DOHH2 (cell line): ENCODE data around the gene RRAS2.

Experiments
- H3F3A ChIP-seq: fragments of 200-600 bp; sonication (generic), shearing (Covaris generic); 2 replicates; pipeline ENCODE4 v1.6.0; 2016; ENCODE audit warnings: antibody characterized with exemption, mild to moderate bottlenecking; ENCODE audit not compliant: control insufficient read depth, insufficient read depth
- H3K27ac ChIP-seq: fragments of 200-600 bp; sonication (generic); 2 replicates; pipeline ENCODE4 v1.5.1; 2014; ENCODE audit warnings: low read depth, mild to moderate bottlenecking, low read length, moderate library complexity
- H3K27me3 ChIP-seq: fragments of 200-600 bp; sonication (generic); 2 replicates; pipeline ENCODE4 v1.6.1; 2014; ENCODE audit warnings: mild to moderate bottlenecking, low read length, mixed read lengths; ENCODE audit not compliant: control insufficient read depth
- H3K36me3 ChIP-seq: fragments of 200-600 bp; sonication (generic); 2 replicates; pipeline ENCODE4 v1.6.1; 2014; ENCODE audit warnings: mild to moderate bottlenecking, low read length, moderate library complexity, mixed read lengths; ENCODE audit not compliant: control insufficient read depth
- H3K4me1 ChIP-seq: fragments of 200-600 bp; sonication (generic); 2 replicates; pipeline ENCODE4 v1.6.1; 2014; ENCODE audit warnings: mild to moderate bottlenecking, low read length, mixed read lengths; ENCODE audit not compliant: control insufficient read depth
- H3K4me2 ChIP-seq: fragments of 200-600 bp; sonication (generic); 2 replicates; pipeline ENCODE4 v1.6.0; 2014; ENCODE audit warnings: mild to moderate bottlenecking, low read length, moderate library complexity
- H3K4me3 ChIP-seq: fragments of 200-600 bp; sonication (generic); 2 replicates; pipeline ENCODE4 v1.5.1; 2014; ENCODE audit warnings: mild to moderate bottlenecking, low read length, mixed read lengths
- H3K79me2 ChIP-seq: fragments of 200-600 bp; sonication (generic); 2 replicates; pipeline ENCODE4 v1.6.1; 2014; ENCODE audit warnings: mild to moderate bottlenecking, low read length, mixed read lengths; ENCODE audit not compliant: control insufficient read depth
- H3K9me2 ChIP-seq: fragments of 200-600 bp; sonication (generic); replicated peaks from 2 replicates; pipeline ENCODE4 v1.6.1; 2014; ENCODE audit warnings: mild to moderate bottlenecking, low read length, mixed read lengths; ENCODE audit not compliant: control insufficient read depth
- H3K9me3 ChIP-seq: fragments of 200-600 bp; sonication (generic); 2 replicates; pipeline ENCODE4 v1.6.1; 2014; ENCODE audit warnings: antibody characterized with exemption, low read length, mixed read lengths; ENCODE audit not compliant: control insufficient read depth, insufficient read depth
- H4K20me1 ChIP-seq: fragments of 200-600 bp; sonication (generic); 2 replicates; pipeline ENCODE4 v1.6.0; 2014; ENCODE audit warnings: low read depth, mild to moderate bottlenecking, antibody characterized with exemption, low read length, moderate library complexity; ENCODE audit not compliant: control insufficient read depth, insufficient read depth
- CTCF ChIP-seq: fragments of 200-600 bp; sonication (generic); IDR thresholded peaks from one replicate; pipeline ENCODE4 v1.5.1; 2014; ENCODE audit warnings: antibody characterized with exemption, mild to moderate bottlenecking, low read depth, low read length; ENCODE audit not compliant: poor library complexity, severe bottlenecking
- EZH2phosphoT487 ChIP-seq: fragments of 200-600 bp; sonication (generic); IDR thresholded peaks from 2 replicates; pipeline ENCODE4 v1.6.1; 2017; ENCODE audit warnings: borderline replicate concordance, mild to moderate bottlenecking, antibody characterized with exemption, low read length, moderate library complexity, mixed read lengths

Gene RRAS2

DNA sequence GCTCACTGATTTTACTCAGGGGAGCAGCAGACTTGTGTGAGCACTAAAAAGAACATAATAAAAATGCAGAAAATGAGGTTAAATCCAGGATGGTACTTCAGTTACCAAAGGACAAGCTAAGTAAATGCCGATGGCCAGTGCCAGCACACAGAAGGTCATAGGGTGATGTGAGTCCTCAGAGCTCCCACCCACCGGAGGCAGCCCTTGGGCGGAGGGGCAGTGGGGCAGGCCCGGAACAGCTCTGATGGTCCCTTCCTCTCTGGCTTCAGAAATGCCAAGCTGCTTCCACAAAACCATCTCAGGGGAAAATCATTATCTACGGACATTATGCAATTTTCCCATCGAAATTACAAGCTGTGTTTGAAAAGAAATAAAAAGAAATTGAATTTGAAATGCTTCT, 124.5 kb downstream of the RRAS2 start:
- no peak for TF ChIP-seq CTCF
- TF ChIP-seq EZH2phosphoT487, result no peak

GRCh38 chr11:14232652-14233051, 126.3 kb downstream of the RRAS2 start:
- H3K27me3 ChIP-seq, result peaks cover 4% of the 10 kb centered on the region; the same call in 1 of the 2 replicates
- no peak overlapping the region for H3K4me2 ChIP-seq
- H3K27ac ChIP-seq, result no peak overlapping the region
- H3K79me2 ChIP-seq, result no peaks in the 10 kb centered on the region
- peaks cover 6% of the 10 kb centered on the region for H3K4me1 ChIP-seq
- H3K9me3 ChIP-seq, result no peaks in the 10 kb centered on the region
- no peaks in the 10 kb centered on the region for H3F3A ChIP-seq
- H3K36me3 ChIP-seq, result no peaks in the 10 kb centered on the region
- H4K20me1 ChIP-seq, result no peaks in the 10 kb centered on the region
- TF ChIP-seq CTCF (peak; percentile 39), EZH2phosphoT487 (no peak)
- H3K9me2 ChIP-seq, result no peaks in the 10 kb centered on the region
- no peak overlapping the region for H3K4me3 ChIP-seq

More for the DNA sequence above, 124.5 kb downstream of the RRAS2 start:
- no peaks in the 10 kb centered on the region for H3F3A ChIP-seq
- H3K27me3 ChIP-seq, result peaks cover 7% of the 10 kb centered on the region; the same call in 1 of the 2 replicates
- H3K4me3 ChIP-seq, result no peak overlapping the region
- H3K27ac ChIP-seq, result no peak overlapping the region
- H3K4me1 ChIP-seq, result peaks cover 8% of the 10 kb centered on the region
- H3K9me3 ChIP-seq, result no peaks in the 10 kb centered on the region
- H3K9me2 ChIP-seq, result no peaks in the 10 kb centered on the region
- no peaks in the 10 kb centered on the region for H3K36me3 ChIP-seq
- H3K79me2 ChIP-seq, result no peaks in the 10 kb centered on the region
- no peaks in the 10 kb centered on the region for H4K20me1 ChIP-seq
- H3K4me2 ChIP-seq, result no peak overlapping the region

GRCh38 chr11:14230407-14230806, 128.6 kb downstream of the RRAS2 start:
- Histone ChIP-seq H3K36me3 (no peaks in the 10 kb centered on the region), H3K27ac (no peak overlapping the region), H3F3A (no peaks in the 10 kb centered on the region), H3K9me3 (no peaks in the 10 kb centered on the region), H3K4me3 (no peak overlapping the region), H3K27me3 (no peaks in the 10 kb centered on the region), H3K4me2 (no peak overlapping the region), H3K4me1 (no peaks in the 10 kb centered on the region), H3K79me2 (no peaks in the 10 kb centered on the region), H4K20me1 (no peaks in the 10 kb centered on the region), H3K9me2 (no peaks in the 10 kb centered on the region)
- no peak for TF ChIP-seq EZH2phosphoT487
- no peak for TF ChIP-seq CTCF
